HG03039 (cell line): Measurements from ENCODE around the gene HPCAL1.
"Not testable (repeated sequence)": the region's sequence is repeated elsewhere in the genome, so short reads cannot be mapped to it uniquely, and the experiment has no call there.

ENCODE experiments used
- ATAC-seq: cut with Tn5 transposase; IDR thresholded peaks from one replicate; pipeline ENCODE4 v1.9.1; 2021; ENCODE audit warnings: mild to moderate bottlenecking, moderate library complexity; ENCODE audit not compliant: unreplicated experiment

The HPCAL1 gene

GRCh38 chr2:10283106-10284062 lies 19.3 kb upstream of the HPCAL1 start:
- no peak for ATAC-seq

GRCh38 chr2:10284108-10284870 lies 18.4 kb upstream of the HPCAL1 start:
- no peak for ATAC-seq

GRCh38 chr2:10285191-10285555 lies 17.5 kb upstream of the HPCAL1 start:
- no peak for ATAC-seq

DNA sequence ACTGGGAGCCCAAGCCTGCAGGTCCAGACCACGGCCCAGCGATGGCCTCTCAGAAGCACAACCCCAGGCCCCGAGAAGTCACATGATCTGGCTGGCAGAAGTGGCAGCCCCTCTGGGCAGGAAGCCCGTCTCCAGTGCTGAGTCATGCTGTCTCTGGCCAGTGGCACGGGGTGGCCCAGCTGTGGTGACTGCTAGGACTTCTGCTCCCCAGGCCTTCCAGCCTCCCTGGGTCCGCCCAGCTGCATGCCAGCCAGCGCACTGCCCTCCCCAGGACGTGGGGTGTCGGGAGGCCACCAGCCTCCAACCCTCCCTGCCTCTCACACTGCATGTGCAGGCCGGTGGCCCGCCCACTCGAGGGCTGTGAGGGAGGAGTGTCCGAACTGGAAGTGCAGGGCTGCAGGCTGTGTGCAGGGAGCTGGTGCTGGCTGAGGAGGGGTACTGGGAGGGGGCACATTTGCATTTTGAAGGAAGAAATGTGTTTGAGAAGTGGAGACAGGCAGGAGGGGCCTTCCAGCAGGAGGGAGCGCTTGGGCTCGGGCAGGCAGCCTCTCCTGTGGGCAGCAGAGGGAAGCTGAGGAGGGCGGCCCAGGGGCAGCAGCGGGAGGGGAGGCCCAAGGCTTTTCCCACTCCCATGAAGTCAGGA lies 17.0 kb upstream of the HPCAL1 start:
- no peak for ATAC-seq

DNA sequence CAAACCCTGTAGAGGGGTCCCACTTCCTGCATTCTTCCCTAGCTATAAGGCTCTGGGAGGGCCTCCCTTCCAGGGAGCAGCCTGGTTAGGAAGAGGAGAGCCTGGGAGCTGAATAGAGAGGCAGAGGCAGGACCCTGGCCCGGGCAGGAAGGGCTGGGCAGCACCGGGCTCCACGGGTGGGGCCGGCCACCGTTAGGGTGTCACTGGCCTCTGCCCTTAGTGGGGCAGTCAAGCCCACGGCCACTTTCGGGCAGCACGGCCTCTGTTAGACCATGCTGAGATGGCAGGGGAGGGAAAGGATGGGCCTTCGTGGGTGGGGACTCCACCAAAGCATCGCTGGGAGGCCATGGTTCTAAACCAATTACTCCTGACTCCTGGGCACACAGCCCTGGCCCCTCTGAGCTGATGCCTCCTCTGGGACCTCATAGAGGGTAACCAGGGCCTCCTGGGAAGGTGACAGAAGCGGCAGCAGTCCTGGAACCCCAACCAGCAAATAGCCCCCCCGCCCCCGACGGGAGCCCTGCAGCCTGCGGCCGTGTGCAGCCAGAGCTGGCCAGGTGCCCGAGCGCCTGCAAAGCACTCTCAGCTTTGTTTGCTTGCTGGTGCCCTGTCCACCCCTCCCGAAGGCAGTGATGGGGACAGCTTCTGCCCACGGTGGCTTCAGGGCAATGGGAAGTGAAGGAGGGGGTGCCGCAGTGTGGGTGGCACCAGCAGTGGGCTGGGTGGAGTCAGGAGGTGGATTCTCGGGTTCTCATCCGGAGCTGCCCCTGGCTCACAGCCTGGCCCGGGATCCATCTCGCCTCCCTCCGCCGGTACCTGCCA lies 16.3 kb upstream of the HPCAL1 start:
- ATAC-seq: no peak

GRCh38 chr2:10287761-10288160 lies 14.9 kb upstream of the HPCAL1 start:
- ATAC-seq: no peak

DNA sequence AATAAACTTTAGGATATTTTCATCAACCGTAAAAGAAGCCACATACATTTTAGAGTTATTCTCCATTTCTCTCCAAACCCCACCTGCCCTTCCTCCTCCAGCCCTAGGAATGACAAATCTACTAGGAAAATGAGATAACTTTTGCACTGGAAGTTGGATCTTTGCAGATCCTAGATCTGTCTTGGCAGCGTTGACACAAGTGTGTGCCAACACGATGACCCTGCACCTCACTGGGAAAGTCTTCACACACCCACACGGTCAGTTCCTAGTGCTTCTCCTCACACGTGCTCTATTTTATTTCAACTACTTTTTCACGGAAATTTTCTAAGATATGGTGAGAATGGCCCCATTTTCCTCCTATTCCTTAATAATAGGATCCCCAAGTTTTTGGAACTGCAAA lies 14.1 kb upstream of the HPCAL1 start:
- ATAC-seq: no peak

- no peak for ATAC-seq
These were observed 13.4 kb upstream of the HPCAL1 start for GRCh38 chr2:10289352-10289751.

- no peak for ATAC-seq
These were observed 12.8 kb upstream of the HPCAL1 start for GRCh38 chr2:10289891-10290290.

DNA sequence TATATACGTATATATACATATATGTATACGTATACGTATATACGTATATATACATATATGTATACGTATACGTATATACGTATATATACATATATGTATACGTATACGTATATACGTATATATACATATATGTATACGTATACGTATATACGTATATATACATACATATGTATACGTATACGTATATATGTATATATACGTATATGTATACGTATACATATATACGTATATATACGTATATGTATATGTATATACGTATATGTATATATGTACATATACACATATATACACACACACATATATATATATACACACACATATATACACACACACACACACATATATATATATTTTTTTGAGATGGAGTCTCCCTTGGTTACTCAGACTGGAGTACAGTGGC lies 11.3 kb upstream of the HPCAL1 start:
- ATAC-seq: not testable (repeated sequence)

DNA sequence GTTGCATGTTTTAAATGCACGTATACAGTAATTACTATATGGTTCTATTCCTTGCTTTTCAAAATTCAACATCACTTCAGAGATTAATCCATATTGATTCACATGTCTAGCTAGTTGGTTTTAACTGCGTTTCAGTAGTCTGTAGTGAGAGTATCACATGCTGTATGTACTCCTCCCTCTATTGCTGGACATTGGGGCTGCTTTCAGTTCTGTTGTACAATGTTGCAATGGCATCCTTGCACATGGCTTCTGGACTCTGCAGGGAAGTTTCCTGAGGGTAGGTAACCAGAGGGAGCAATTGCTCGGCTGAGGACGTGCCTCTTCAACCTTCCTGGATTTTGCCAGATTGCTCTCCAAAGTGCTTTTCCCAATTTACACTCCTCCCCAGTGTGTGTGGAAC lies 10.7 kb upstream of the HPCAL1 start:
- ATAC-seq: no peak

- no peak for ATAC-seq
These were observed 9.1 kb upstream of the HPCAL1 start for GRCh38 chr2:10293603-10294002.

GRCh38 chr2:10294077-10294476 lies 8.6 kb upstream of the HPCAL1 start:
- no peak for ATAC-seq

GRCh38 chr2:10295649-10296048 lies 7.1 kb upstream of the HPCAL1 start:
- ATAC-seq: not testable (repeated sequence)

GRCh38 chr2:10296142-10296541 lies 6.6 kb upstream of the HPCAL1 start:
- no peak for ATAC-seq

DNA sequence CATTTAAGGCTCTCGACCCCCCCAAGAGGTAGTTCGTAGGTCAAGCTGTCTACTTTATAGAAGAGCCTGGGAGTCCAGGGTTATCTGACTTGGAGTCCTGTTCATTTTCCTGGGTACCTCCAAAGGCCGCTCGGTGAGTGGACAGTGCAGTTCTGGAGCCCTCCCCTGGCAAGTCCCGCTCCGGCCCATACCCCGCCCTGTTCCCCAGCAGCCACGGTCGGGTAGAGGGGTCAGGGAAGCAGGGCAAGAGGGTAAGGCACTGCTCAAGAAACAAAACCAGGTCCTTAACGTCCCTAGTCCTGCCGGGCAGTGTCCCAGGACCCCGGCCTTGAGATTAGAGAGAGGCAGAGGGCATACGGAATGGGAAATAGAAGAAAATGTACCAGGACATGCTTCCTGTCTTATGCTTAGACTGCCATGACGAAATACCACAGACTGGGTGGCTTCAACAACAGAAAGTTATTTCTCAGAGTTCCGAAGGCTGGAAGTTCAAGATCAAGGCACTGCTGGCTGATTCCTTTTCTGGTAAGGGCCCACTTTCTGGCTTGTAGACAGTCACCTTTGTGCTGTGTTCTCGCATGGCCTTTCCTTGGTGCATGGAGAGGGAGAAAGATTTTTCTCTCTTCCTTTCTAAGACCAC lies 5.4 kb upstream of the HPCAL1 start:
- ATAC-seq: no peak

GRCh38 chr2:10297959-10298531 lies 4.7 kb upstream of the HPCAL1 start:
- ATAC-seq: no peak

GRCh38 chr2:10298777-10299176 lies 3.9 kb upstream of the HPCAL1 start:
- ATAC-seq: not testable (repeated sequence)

GRCh38 chr2:10300328-10300920 lies 2.3 kb upstream of the HPCAL1 start:
- no peak for ATAC-seq
